ENCODE data around the gene CAMK2B. TPM values are rescaled to one million over a fixed set of nuclear protein-coding genes. Genes with fewer than 3 reads are reported as not detected.

The CAMK2B gene
- total RNA-seq, 1 donor from 2014 or later = 9.3 TPM

DNA sequence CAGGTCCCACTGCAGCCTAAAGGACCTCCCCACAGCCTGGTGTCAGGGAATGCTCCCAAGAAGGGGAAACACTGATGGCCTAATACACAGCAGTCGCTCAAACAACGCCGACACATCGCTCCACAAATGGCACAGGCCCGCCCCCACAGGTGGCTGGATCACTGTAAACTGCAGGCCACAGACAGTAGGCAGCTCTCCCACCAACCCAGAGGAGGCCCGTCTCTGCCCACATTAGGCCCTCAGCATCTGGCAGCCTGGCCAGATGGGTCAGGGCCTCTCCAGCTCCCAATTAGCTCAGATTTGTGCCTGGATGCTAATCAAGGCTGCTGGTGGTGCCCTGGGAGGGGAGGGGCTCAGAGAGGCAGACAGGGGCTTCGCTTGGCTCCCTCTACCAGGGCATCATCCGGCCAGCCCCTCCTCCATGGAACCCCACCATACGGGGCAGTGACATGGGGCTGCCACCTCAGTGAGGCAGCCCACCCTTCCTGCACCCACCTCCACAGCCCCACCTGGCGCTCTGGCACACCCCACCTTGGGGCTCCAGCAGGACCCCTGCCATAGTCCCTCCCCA is 42.7 kb downstream of the CAMK2B start:
- DNase-seq (ENCODE audit: low spot score, unreplicated experiment) = no peak
- Mint-ChIP-seq H3K27me3 (peaks cover 3% of the 10 kb centered on the region), H3K4me3 (ENCODE audit: low read depth) (no peak overlapping the region), H3K27ac (no peak overlapping the region), H3K36me3 (ENCODE audit: insufficient read depth) (no peaks in the 10 kb centered on the region), H3K9me3 (ENCODE audit: low read depth) (no peaks in the 10 kb centered on the region), H3K4me1 (ENCODE audit: low read depth) (no peaks in the 10 kb centered on the region)
- TF ChIP-seq, protein P1, sequence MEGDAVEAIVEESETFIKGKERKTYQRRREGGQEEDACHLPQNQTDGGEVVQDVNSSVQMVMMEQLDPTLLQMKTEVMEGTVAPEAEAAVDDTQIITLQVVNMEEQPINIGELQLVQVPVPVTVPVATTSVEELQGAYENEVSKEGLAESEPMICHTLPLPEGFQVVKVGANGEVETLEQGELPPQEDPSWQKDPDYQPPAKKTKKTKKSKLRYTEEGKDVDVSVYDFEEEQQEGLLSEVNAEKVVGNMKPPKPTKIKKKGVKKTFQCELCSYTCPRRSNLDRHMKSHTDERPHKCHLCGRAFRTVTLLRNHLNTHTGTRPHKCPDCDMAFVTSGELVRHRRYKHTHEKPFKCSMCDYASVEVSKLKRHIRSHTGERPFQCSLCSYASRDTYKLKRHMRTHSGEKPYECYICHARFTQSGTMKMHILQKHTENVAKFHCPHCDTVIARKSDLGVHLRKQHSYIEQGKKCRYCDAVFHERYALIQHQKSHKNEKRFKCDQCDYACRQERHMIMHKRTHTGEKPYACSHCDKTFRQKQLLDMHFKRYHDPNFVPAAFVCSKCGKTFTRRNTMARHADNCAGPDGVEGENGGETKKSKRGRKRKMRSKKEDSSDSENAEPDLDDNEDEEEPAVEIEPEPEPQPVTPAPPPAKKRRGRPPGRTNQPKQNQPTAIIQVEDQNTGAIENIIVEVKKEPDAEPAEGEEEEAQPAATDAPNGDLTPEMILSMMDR (IDR thresholded peaks at IDR 0.05; ENCODE audit: unreplicated experiment) = no peak

DNA sequence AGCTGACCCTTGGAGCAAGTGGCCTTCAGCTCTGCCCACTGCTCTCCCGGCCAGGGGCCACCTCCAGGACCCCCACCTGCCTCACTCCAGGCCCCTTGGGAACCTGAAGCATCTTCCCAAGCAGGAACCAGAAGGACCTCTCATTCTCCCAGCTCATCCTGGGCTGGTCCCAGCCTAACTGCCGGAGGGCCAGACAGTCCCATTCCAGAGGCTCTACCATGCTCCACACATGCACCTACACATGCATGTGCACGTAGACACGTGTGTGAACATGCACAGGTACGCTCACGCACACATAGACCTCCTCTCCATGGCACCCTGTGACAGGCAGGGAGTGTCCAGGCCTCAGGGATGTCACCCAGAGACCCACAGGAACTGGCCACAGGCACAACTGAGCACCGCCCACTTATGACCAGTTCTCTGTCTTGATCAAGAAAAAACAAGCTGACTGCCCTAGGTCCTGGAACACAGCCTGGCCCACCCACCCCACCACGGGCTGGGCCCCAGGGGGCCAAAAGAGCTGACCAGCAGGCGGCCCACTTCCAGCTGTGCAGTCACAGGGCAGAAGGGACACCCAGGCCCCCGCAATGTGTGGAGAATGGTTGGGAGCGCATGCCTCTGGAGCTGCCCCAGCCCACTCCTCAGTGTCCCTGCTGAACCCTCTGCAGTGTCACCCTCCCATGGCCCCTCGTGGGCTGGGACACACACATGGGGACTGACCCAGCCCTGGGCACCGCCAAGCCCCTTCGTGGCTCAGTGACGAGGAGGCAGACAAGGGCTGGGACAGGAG is 43.4 kb downstream of the CAMK2B start:
- no peaks in the 10 kb centered on the region for H3K4me1 Mint-ChIP-seq (ENCODE audit: low read depth)
- TF ChIP-seq, protein P1 (IDR thresholded peaks at IDR 0.05; ENCODE audit: unreplicated experiment) = no peak
- no peak for DNase-seq (ENCODE audit: low spot score, unreplicated experiment)
- H3K9me3 Mint-ChIP-seq (ENCODE audit: low read depth) = no peaks in the 10 kb centered on the region
- peaks cover 3% of the 10 kb centered on the region for H3K27me3 Mint-ChIP-seq
- H3K36me3 Mint-ChIP-seq (ENCODE audit: insufficient read depth) = no peaks in the 10 kb centered on the region
- no peak overlapping the region for H3K27ac Mint-ChIP-seq
- no peak overlapping the region for H3K4me3 Mint-ChIP-seq (ENCODE audit: low read depth)

DNA sequence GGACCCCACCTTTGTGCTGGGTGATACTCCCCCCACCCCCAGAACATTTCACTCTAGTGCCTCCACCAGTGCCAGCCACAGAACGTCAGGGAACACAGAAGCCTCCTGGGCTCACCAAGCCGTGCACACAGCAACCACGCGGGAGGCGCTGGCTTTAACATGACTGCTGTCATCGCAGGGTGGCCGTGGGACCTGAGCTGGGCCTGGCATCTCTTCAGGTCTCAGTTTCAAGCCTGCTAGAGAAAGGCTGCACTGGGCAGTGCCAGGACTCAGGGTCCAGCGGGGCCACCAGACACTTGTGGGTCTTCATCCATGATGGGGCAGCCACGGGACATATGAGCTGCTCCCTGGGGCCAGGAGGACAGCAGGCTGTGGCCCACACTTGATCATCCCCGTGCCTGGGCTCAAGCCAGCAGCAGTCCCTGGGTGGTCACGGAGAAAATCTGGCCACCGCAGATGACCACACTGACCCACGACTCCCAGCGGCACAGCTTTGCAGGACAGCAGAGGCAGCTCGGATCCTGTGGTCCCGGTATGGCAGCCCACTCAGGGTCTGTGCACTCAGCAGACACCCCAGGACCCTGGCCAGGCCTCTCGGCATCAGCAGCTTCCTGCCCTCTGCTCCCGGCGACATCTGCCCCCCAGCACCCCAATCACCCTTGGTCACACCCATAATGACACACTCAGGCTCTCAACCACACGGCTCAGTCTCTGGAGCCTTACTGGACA is 44.2 kb downstream of the CAMK2B start:
- TF ChIP-seq, protein P1 (IDR thresholded peaks at IDR 0.05; ENCODE audit: unreplicated experiment) = no peak
- no peaks in the 10 kb centered on the region for H3K9me3 Mint-ChIP-seq (ENCODE audit: low read depth)
- no peaks in the 10 kb centered on the region for H3K4me1 Mint-ChIP-seq (ENCODE audit: low read depth)
- no peak overlapping the region for H3K27ac Mint-ChIP-seq
- no peaks in the 10 kb centered on the region for H3K36me3 Mint-ChIP-seq (ENCODE audit: insufficient read depth)
- no peak for DNase-seq (ENCODE audit: low spot score, unreplicated experiment)
- no peak overlapping the region for H3K4me3 Mint-ChIP-seq (ENCODE audit: low read depth)
- peaks cover 3% of the 10 kb centered on the region for H3K27me3 Mint-ChIP-seq

DNA sequence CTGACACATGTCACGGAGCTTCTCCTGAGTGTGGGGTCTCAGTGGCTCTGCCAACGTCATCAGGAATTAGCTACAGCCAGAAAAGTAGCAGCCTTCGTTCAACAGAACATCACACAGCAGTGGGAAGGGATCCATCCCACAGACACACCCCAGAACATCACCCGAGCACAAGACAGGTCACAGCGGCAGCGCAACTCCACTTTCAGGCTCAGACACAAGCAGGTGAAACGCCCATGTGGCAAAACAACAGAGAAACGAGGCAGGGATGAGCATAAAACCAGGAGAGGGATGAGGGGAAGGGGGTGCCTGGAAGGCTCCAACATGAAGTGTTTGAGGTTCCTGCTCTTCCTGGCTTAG is 44.8 kb downstream of the CAMK2B start:
- Mint-ChIP-seq H3K36me3 (ENCODE audit: insufficient read depth) (no peaks in the 10 kb centered on the region), H3K27me3 (peaks cover 3% of the 10 kb centered on the region), H3K27ac (no peak overlapping the region), H3K4me3 (ENCODE audit: low read depth) (no peak overlapping the region), H3K4me1 (ENCODE audit: low read depth) (peaks cover 2% of the 10 kb centered on the region), H3K9me3 (ENCODE audit: low read depth) (no peaks in the 10 kb centered on the region)
- TF ChIP-seq, protein P1 (IDR thresholded peaks at IDR 0.05; ENCODE audit: unreplicated experiment) = no peak
- DNase-seq (ENCODE audit: low spot score, unreplicated experiment) = no peak

DNA sequence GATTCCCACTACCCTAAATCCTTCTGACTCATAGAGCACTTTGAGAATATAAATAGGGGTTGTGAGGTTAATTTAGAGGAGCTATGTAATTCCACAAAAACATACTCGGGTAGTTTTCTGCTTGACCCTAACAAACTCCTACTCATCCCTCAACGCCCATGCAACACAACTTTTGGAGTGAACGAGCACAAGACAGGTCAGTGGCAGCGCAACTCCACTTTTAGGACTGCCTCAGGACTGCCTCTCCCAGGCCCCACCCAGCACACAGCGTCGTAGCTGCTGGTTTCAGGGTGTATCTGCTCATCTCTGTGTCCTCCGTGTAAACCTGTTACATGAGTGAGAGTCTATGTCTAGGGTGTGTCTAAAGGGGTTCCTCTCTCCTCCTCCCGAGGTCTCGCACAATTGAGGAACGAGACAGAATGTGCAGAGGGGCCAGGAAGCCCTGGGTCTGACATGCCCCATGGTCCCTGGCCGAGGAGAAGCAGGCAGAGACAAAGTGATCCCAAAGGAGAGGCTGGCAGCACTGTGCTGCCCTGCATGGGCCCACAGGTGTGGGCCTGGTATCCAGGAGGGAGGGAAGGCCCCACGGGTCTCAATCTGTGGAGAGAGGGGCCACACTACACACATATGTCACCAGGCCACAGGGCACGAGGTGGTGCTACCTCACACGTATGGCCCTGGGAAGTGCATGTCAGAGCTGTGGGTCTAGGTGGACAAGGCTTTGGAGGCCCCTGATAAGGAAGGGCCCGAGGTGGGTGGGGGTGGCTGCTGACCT is 45.5 kb downstream of the CAMK2B start:
- Mint-ChIP-seq H3K27ac (no peak overlapping the region), H3K27me3 (peaks cover 3% of the 10 kb centered on the region), H3K36me3 (ENCODE audit: insufficient read depth) (no peaks in the 10 kb centered on the region), H3K4me3 (ENCODE audit: low read depth) (no peak overlapping the region), H3K4me1 (ENCODE audit: low read depth) (peaks cover 2% of the 10 kb centered on the region), H3K9me3 (ENCODE audit: low read depth) (no peaks in the 10 kb centered on the region)
- TF ChIP-seq, protein P1 (IDR thresholded peaks at IDR 0.05; ENCODE audit: unreplicated experiment) = no peak
- no peak for DNase-seq (ENCODE audit: low spot score, unreplicated experiment)

All from progenitor cell of endocrine pancreas (in vitro differentiated cells).